ENCODE results near the gene FLT1. TPM values are rescaled to one million over a fixed set of nuclear protein-coding genes. Genes with fewer than 3 reads are reported as not detected.

Gene FLT1
- polyA plus RNA-seq, 1 donor (not counting 4 experiments of a cell fraction or from before 2014, with no cell fraction given) = 0.01 TPM

DNA sequence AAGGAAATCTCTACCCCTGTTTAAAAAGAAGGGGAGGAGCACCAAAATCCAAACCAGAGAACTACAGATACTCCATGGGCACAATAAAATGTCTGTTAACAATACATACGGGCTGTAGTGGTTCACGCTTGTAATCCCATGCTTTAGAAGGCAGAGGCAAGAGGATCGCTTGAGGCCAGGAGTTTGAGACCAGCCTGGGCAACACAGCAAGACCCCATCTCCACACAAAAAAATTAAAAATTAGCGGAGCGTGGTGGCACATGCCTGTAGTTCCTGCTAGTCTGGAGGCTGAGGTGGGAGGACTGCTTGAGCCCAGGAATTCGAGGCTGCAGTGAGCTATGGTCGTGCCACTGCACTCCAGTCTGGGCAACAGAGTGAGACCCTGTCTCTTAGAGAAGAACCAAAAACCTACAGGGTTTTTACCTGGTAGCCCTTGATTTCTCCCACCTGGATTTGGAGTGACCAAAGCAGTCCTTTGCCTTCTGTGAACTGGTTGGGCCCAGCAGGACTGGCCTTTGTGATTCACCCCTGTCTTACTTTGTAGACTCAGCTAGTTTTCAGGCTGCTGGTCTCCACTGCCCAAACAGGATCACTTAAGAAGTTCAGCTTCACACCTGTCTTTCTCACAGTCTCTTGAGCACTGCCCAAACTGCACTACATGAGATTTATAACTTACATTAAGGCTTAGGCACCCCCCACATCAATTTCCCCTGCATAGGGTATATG lies 38.7 kb upstream of the FLT1 start:
- H3K4me3 ChIP-seq (ENCODE audit: control insufficient read depth in 2 of 3, extremely low read depth in 1 of 3, insufficient read depth in 2 of 3, low read depth in 1 of 3, low read length in 3 of 3) = no peak overlapping the region
- H2AFZ ChIP-seq (ENCODE audit: control insufficient read depth, low read length) = no peak overlapping the region
- H3K9me1 ChIP-seq (ENCODE audit: control insufficient read depth, extremely low read depth, insufficient read depth, low read length) = no peaks in the 10 kb centered on the region
- peaks cover 39% of the 10 kb centered on the region for H3K27me3 ChIP-seq (ENCODE audit: control insufficient read depth, extremely low read depth, insufficient read depth, low read length)
- no peak overlapping the region for H3K4me2 ChIP-seq (ENCODE audit: control insufficient read depth, extremely low read depth, insufficient read depth, low read depth, low read length)
- no peaks in the 10 kb centered on the region for H3K9me3 ChIP-seq (ENCODE audit: control insufficient read depth, low read depth, low read length)
- no peaks in the 10 kb centered on the region for H3K79me2 ChIP-seq (ENCODE audit: control insufficient read depth, insufficient read depth, low read length)
- TF ChIP-seq, protein P1, sequence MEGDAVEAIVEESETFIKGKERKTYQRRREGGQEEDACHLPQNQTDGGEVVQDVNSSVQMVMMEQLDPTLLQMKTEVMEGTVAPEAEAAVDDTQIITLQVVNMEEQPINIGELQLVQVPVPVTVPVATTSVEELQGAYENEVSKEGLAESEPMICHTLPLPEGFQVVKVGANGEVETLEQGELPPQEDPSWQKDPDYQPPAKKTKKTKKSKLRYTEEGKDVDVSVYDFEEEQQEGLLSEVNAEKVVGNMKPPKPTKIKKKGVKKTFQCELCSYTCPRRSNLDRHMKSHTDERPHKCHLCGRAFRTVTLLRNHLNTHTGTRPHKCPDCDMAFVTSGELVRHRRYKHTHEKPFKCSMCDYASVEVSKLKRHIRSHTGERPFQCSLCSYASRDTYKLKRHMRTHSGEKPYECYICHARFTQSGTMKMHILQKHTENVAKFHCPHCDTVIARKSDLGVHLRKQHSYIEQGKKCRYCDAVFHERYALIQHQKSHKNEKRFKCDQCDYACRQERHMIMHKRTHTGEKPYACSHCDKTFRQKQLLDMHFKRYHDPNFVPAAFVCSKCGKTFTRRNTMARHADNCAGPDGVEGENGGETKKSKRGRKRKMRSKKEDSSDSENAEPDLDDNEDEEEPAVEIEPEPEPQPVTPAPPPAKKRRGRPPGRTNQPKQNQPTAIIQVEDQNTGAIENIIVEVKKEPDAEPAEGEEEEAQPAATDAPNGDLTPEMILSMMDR (optimal IDR thresholded peaks at IDR 0.05 in 1 of 3, IDR thresholded peaks at IDR 0.05 in 1 of 3, conservative IDR thresholded peaks at IDR 0.05 in 1 of 3; ENCODE audit: extremely low read depth in 1 of 3, insufficient read depth in 2 of 3, low read length in 3 of 3) = no peak
- TF ChIP-seq EZH2 (IDR thresholded peaks at IDR 0.05; ENCODE audit: low read length) = no peak
- H3K36me3 ChIP-seq (ENCODE audit: control insufficient read depth in 2 of 2, extremely low read depth in 1 of 2, insufficient read depth in 2 of 2, low read length in 2 of 2) = no peaks in the 10 kb centered on the region
- dilution Hi-C loops (cut with MboI; ENCODE audit: extremely low pct_ligation_motif_present, low sequenced_read_pairs) = no loop called here
- H4K20me1 ChIP-seq (ENCODE audit: control insufficient read depth, extremely low read depth, insufficient read depth, low read length) = no peaks in the 10 kb centered on the region
- FAIRE-seq = no peak
- H3K4me1 ChIP-seq (ENCODE audit: control insufficient read depth, extremely low read depth, insufficient read depth, low read length) = peaks cover 7% of the 10 kb centered on the region
- no peak overlapping the region for H3K27ac ChIP-seq (ENCODE audit: control insufficient read depth, insufficient read depth, low read length)
- no peak overlapping the region for H3K9ac ChIP-seq (ENCODE audit: control insufficient read depth, extremely low read depth, insufficient read depth, low read length)
- DNase-seq (ENCODE audit: low read depth, low spot score) = no peak

DNA sequence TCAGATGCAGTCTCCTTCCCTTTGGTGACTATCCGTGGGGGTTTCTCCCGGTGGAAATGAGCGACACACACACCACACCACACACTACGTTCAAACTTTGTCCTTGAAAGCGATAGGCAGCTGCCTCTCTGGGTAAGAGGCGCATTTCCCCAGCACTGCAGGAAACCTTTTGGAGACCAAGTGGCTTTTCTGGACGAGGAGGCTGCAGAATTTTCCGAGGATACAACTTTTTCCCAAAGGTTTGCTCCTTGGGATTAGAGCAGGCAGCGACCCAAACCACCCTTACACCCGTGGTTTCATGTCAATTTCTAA lies 38.2 kb upstream of the FLT1 start:
- Histone ChIP-seq H3K27ac (ENCODE audit: control insufficient read depth, insufficient read depth, low read length) (no peak overlapping the region), H3K36me3 (ENCODE audit: control insufficient read depth in 2 of 2, extremely low read depth in 1 of 2, insufficient read depth in 2 of 2, low read length in 2 of 2) (no peaks in the 10 kb centered on the region), H3K4me1 (ENCODE audit: control insufficient read depth, extremely low read depth, insufficient read depth, low read length) (peaks cover 7% of the 10 kb centered on the region), H3K79me2 (ENCODE audit: control insufficient read depth, insufficient read depth, low read length) (no peaks in the 10 kb centered on the region), H4K20me1 (ENCODE audit: control insufficient read depth, extremely low read depth, insufficient read depth, low read length) (no peaks in the 10 kb centered on the region), H3K9ac (ENCODE audit: control insufficient read depth, extremely low read depth, insufficient read depth, low read length) (no peak overlapping the region), H3K27me3 (ENCODE audit: control insufficient read depth, extremely low read depth, insufficient read depth, low read length) (peaks cover 39% of the 10 kb centered on the region), H3K4me2 (ENCODE audit: control insufficient read depth, extremely low read depth, insufficient read depth, low read depth, low read length) (peak overlapping the region; percentile 9), H3K9me3 (ENCODE audit: control insufficient read depth, low read depth, low read length) (no peaks in the 10 kb centered on the region), H3K4me3 (ENCODE audit: control insufficient read depth in 2 of 3, extremely low read depth in 1 of 3, insufficient read depth in 2 of 3, low read depth in 1 of 3, low read length in 3 of 3) (no peak overlapping the region), H3K9me1 (ENCODE audit: control insufficient read depth, extremely low read depth, insufficient read depth, low read length) (no peaks in the 10 kb centered on the region), H2AFZ (ENCODE audit: control insufficient read depth, low read length) (no peak overlapping the region)
- FAIRE-seq (no peak), DNase-seq (ENCODE audit: low read depth, low spot score) (no peak)
- peak; percentile 61 for TF ChIP-seq EZH2 (IDR thresholded peaks at IDR 0.05; ENCODE audit: low read length)
- TF ChIP-seq, protein P1 (optimal IDR thresholded peaks at IDR 0.05 in 1 of 3, IDR thresholded peaks at IDR 0.05 in 1 of 3, conservative IDR thresholded peaks at IDR 0.05 in 1 of 3; ENCODE audit: extremely low read depth in 1 of 3, insufficient read depth in 2 of 3, low read length in 3 of 3) = no peak
- dilution Hi-C loops (cut with MboI; ENCODE audit: extremely low pct_ligation_motif_present, low sequenced_read_pairs) = no loop called here
